Measurements from ENCODE around the gene SLC38A8. TPM values are rescaled to one million over a fixed set of nuclear protein-coding genes. Genes with fewer than 3 reads are reported as not detected.

SLC38A8 gene
- total RNA-seq, 1 experiment from 2014 or later: 0.35 TPM

DNA sequence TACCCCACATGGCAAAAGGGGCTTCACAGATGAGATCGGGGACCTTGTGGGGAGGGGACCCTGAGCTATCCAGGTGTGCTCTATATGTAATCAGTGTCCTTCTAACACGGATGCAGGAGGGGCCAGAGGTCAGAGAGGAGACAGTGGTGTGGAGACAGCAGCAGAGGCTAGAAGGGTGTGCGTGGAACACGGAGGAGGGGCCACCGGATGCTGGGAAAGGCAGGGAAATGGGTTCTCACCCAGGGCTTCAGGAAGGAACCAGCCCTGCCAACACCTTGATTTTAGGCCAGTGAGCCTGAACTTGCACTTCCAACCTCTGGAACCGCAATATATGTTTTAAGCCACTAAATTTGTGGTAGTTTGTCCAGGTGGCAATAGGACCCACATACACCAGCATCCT is 4.6 kb upstream of the SLC38A8 start:
- no peak overlapping the region for H3K4me2 ChIP-seq (ENCODE audit: insufficient read depth, insufficient read length, low read length)
- Mint-ChIP-seq H3K36me3 (ENCODE audit: insufficient read depth in 1 of 3, low read depth in 3 of 3) (peaks cover 0 to 4% (median 1%) of the 10 kb centered on the region in 3 experiments; a peak in 4 of 7 replicates), H3K27ac (peak overlapping the region in 1 of 3 experiments; percentile 36; a peak in 2 of 7 replicates), H3K4me3 (no peak overlapping the region), H3K4me1 (peaks cover 23 to 33% of the 10 kb centered on the region in 2 experiments), H3K27me3 (ENCODE audit: low read depth) (peaks cover 2% of the 10 kb centered on the region), H3K9me3 (no peaks in the 10 kb centered on the region)
- no peak overlapping the region for H2BK20ac ChIP-seq (ENCODE audit: low read depth, low read length, poor library complexity, severe bottlenecking)
- no peak overlapping the region for H3T11ph ChIP-seq (ENCODE audit: low read length)
- H2BK12ac ChIP-seq (ENCODE audit: insufficient read length, low read depth, low read length): no peak overlapping the region
- no peak overlapping the region for H2AK5ac ChIP-seq (ENCODE audit: insufficient read length, low read length)
- no peak overlapping the region for H3K14ac ChIP-seq (ENCODE audit: insufficient read depth, low read length)
- no peaks in the 10 kb centered on the region for H3K79me2 ChIP-seq (ENCODE audit: insufficient read depth, low read length)
- no CpG with 5 or more reads among the region's 6 CpGs for WGBS (ENCODE audit: extremely low coverage, insufficient read length, low lambda C conversion rate)
- H3K9me3 ChIP-seq (ENCODE audit: control insufficient read depth, low read depth, low read length): no peaks in the 10 kb centered on the region
- no peak overlapping the region for H2BK5ac ChIP-seq (ENCODE audit: insufficient read length, low read length)
- no peak overlapping the region for H4K8ac ChIP-seq (replicated peaks; ENCODE audit: insufficient read length, low read depth, low read length)
- no peak overlapping the region for H2BK15ac ChIP-seq (ENCODE audit: low read depth, low read length)
- no peak overlapping the region for H3K9ac ChIP-seq (ENCODE audit: extremely low read depth, insufficient read length, low read length)
- H3K23ac ChIP-seq (ENCODE audit: insufficient read length, low read depth, low read length): no peak overlapping the region
- no peak for DNase-seq
- no peaks in the 10 kb centered on the region for H4K20me1 ChIP-seq (ENCODE audit: control insufficient read depth, insufficient read depth, insufficient read length)
- no peak overlapping the region for H2AFZ ChIP-seq (ENCODE audit: low read length)
- no peak overlapping the region for H3K18ac ChIP-seq (ENCODE audit: insufficient read length, low read depth, low read length)
- no peak overlapping the region for H4K5ac ChIP-seq (ENCODE audit: insufficient read length, low read depth, low read length)
- no peaks in the 10 kb centered on the region for H3K27me3 ChIP-seq (ENCODE audit: insufficient read depth, low read length)
- H4K91ac ChIP-seq (ENCODE audit: insufficient read length, low read depth, low read length): no peak overlapping the region
- TF ChIP-seq, protein P1, sequence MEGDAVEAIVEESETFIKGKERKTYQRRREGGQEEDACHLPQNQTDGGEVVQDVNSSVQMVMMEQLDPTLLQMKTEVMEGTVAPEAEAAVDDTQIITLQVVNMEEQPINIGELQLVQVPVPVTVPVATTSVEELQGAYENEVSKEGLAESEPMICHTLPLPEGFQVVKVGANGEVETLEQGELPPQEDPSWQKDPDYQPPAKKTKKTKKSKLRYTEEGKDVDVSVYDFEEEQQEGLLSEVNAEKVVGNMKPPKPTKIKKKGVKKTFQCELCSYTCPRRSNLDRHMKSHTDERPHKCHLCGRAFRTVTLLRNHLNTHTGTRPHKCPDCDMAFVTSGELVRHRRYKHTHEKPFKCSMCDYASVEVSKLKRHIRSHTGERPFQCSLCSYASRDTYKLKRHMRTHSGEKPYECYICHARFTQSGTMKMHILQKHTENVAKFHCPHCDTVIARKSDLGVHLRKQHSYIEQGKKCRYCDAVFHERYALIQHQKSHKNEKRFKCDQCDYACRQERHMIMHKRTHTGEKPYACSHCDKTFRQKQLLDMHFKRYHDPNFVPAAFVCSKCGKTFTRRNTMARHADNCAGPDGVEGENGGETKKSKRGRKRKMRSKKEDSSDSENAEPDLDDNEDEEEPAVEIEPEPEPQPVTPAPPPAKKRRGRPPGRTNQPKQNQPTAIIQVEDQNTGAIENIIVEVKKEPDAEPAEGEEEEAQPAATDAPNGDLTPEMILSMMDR (conservative IDR thresholded peaks at IDR 0.05): no peak
- H3K4ac ChIP-seq (ENCODE audit: low read depth, low read length): no peak overlapping the region
- H3K56ac ChIP-seq (ENCODE audit: insufficient read length, low read depth, low read length): no peak overlapping the region
- no peaks in the 10 kb centered on the region for H3K23me2 ChIP-seq (ENCODE audit: insufficient read length, low read depth, low read length, poor library complexity, severe bottlenecking)
- H3K4me1 ChIP-seq (ENCODE audit: insufficient read depth, low read length): no peaks in the 10 kb centered on the region; the same call in 1 of the 2 replicates
- no peak overlapping the region for H3K27ac ChIP-seq (ENCODE audit: insufficient read length, low read depth, low read length)
- no peak overlapping the region for H2BK120ac ChIP-seq (ENCODE audit: low read depth, low read length, poor library complexity, severe bottlenecking)
- no peaks in the 10 kb centered on the region for H3K79me1 ChIP-seq (ENCODE audit: insufficient read depth, low read depth, low read length, poor library complexity, severe bottlenecking)
